ES-I3 (cell line): ENCODE data around the gene BDKRB2.

Experiments used
- H3K36me3 ChIP-seq: 2 replicates; pipeline ENCODE4 v1.6.1; 2013; ENCODE audit warnings: mild to moderate bottlenecking, low read length, control low read depth, moderate library complexity; ENCODE audit not compliant: insufficient read depth
- H3K4me1 ChIP-seq: 2 replicates; pipeline ENCODE4 v1.6.1; 2013; ENCODE audit warnings: mild to moderate bottlenecking, control low read depth, low read length; ENCODE audit not compliant: insufficient read depth
- H3K9ac ChIP-seq: 2 replicates; pipeline ENCODE4 v1.6.1; 2013; ENCODE audit warnings: low read depth, mild to moderate bottlenecking, low read length, moderate library complexity
- H3K9me3 ChIP-seq: 2 replicates; pipeline ENCODE4 v1.6.1; 2013; ENCODE audit warnings: mild to moderate bottlenecking, low read length, moderate library complexity; ENCODE audit not compliant: control insufficient read depth, insufficient read depth

The BDKRB2 gene

GRCh38 chr14:96204151-96205058 lies at the start of gene BDKRB2:
Gene BDKRB2, plus strand, starts transcription at chr14:96204839. Its CDS starts 32,269 bp downstream, at chr14:96237108.
- H3K4me1 ChIP-seq: peaks cover 6% of the 10 kb centered on the region; the same call in 1 of the 2 replicates
- peak within 1 kb of the TSS; percentile 63; the same call in 1 of the 2 replicates for H3K9ac ChIP-seq
- H3K9me3 ChIP-seq: no peaks in the 10 kb centered on the region
- no peaks in the 10 kb centered on the region for H3K36me3 ChIP-seq

GRCh38 chr14:96154900-96155299 lies 49.7 kb upstream of the BDKRB2 start:
- Histone ChIP-seq H3K9me3 (no peaks in the 10 kb centered on the region), H3K4me1 (no peaks in the 10 kb centered on the region), H3K36me3 (no peaks in the 10 kb centered on the region), H3K9ac (no peak overlapping the region)

- H3K4me1 ChIP-seq: no peaks in the 10 kb centered on the region
Observed at GRCh38 chr14:96156804-96157760, 47.6 kb upstream of the BDKRB2 start.

GRCh38 chr14:96158735-96159134 lies 45.9 kb upstream of the BDKRB2 start:
- H3K36me3 ChIP-seq: no peaks in the 10 kb centered on the region
- no peak overlapping the region for H3K9ac ChIP-seq
- H3K4me1 ChIP-seq: no peaks in the 10 kb centered on the region
- no peaks in the 10 kb centered on the region for H3K9me3 ChIP-seq

More at GRCh38 chr14:96156804-96157760, 47.6 kb upstream of the BDKRB2 start:
- no peak overlapping the region for H3K9ac ChIP-seq
- no peaks in the 10 kb centered on the region for H3K36me3 ChIP-seq
- no peaks in the 10 kb centered on the region for H3K9me3 ChIP-seq

GRCh38 chr14:96160076-96160912 lies 44.3 kb upstream of the BDKRB2 start:
- Histone ChIP-seq H3K4me1 (no peaks in the 10 kb centered on the region), H3K36me3 (no peaks in the 10 kb centered on the region), H3K9ac (no peak overlapping the region), H3K9me3 (no peaks in the 10 kb centered on the region; the same call in 1 of the 2 replicates)

- Histone ChIP-seq H3K9me3 (no peaks in the 10 kb centered on the region; the same call in 1 of the 2 replicates), H3K9ac (no peak overlapping the region), H3K36me3 (no peaks in the 10 kb centered on the region), H3K4me1 (no peaks in the 10 kb centered on the region)
Observed at GRCh38 chr14:96160913-96161310, 43.7 kb upstream of the BDKRB2 start.

GRCh38 chr14:96161636-96162035 lies 43.0 kb upstream of the BDKRB2 start:
- Histone ChIP-seq H3K9ac (no peak overlapping the region), H3K9me3 (no peaks in the 10 kb centered on the region; the same call in 1 of the 2 replicates), H3K36me3 (no peaks in the 10 kb centered on the region), H3K4me1 (no peaks in the 10 kb centered on the region)

- no peaks in the 10 kb centered on the region for H3K4me1 ChIP-seq
Observed at GRCh38 chr14:96162265-96162664, 42.4 kb upstream of the BDKRB2 start.

DNA sequence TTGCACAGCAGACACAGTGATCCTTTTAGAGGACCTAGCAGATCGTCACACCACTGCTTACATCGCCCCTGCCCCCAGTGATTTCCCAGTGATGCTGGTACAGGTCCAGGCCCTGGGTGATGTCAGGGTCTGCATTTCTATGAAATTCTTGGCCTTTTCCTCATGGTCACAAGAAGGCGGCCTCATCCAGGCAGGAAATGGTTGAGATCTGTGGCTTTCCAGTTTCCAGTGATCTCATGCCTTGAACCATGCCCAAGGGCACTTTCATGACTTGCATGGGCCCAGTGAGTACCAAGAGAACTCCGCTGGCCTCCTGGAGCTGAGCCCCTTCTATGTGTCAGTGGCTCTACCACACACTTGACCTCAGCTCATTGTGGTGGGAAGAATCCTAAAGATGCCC lies 41.9 kb upstream of the BDKRB2 start:
- Histone ChIP-seq H3K9me3 (no peaks in the 10 kb centered on the region; the same call in 1 of the 2 replicates), H3K36me3 (no peaks in the 10 kb centered on the region), H3K9ac (no peak overlapping the region), H3K4me1 (no peaks in the 10 kb centered on the region)

More at GRCh38 chr14:96162265-96162664, 42.4 kb upstream of the BDKRB2 start:
- no peaks in the 10 kb centered on the region; the same call in 1 of the 2 replicates for H3K9me3 ChIP-seq
- H3K36me3 ChIP-seq: no peaks in the 10 kb centered on the region
- H3K9ac ChIP-seq: no peak overlapping the region

- Histone ChIP-seq H3K36me3 (no peaks in the 10 kb centered on the region), H3K9ac (no peak overlapping the region), H3K4me1 (no peaks in the 10 kb centered on the region), H3K9me3 (no peaks in the 10 kb centered on the region; the same call in 1 of the 2 replicates)
Observed at GRCh38 chr14:96164861-96165490, 39.7 kb upstream of the BDKRB2 start.

GRCh38 chr14:96165493-96166436 lies 38.9 kb upstream of the BDKRB2 start:
- Histone ChIP-seq H3K36me3 (no peaks in the 10 kb centered on the region), H3K9me3 (no peaks in the 10 kb centered on the region; the same call in 1 of the 2 replicates), H3K4me1 (no peaks in the 10 kb centered on the region), H3K9ac (no peak overlapping the region)

DNA sequence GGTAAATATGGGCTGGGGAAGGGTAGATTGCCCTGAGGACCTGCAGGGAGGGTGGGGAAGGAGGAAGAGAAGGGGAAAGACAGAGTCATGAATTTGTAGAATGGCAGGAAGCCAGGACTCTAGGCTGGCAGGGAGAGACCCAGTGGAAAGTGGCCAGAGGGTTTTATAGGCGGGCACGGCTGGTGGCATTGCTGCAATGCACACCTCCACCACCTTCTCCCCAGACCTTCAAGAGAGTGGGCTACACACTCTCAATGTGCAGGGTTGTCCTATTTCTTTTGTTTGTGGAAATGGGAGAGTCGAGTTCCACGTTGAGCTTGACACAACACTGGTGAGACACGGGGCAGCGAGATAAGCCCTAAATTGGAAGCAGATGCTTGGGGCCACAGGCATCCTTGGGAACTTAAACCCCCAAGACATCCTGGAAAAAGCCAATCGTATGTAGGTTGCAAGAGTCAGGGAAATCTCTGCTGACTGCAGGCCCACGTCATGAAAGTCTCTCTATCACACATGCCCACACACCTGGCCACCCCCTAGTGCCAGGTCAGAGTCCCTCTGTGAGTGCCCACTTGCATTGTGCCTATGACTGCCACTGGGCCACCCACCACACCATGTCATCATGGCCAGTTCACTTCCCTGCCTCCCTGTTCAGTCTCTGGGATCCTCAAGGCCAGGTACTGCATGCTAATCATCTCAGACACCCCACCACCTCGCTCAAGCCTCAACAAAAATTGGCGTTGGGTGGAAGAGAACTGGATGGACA lies 38.0 kb upstream of the BDKRB2 start:
- no peaks in the 10 kb centered on the region for H3K36me3 ChIP-seq
- no peaks in the 10 kb centered on the region for H3K4me1 ChIP-seq
- no peaks in the 10 kb centered on the region; the same call in 1 of the 2 replicates for H3K9me3 ChIP-seq
- no peak overlapping the region for H3K9ac ChIP-seq
